GM19099 (cell line): ENCODE measurements around the gene EPM2A.

Source experiments
- POLR2A ChIP-seq: IDR thresholded peaks from 3 replicates; pipeline ENCODE4 v1.6.1; 2011; ENCODE audit warnings: low read depth; ENCODE audit not compliant: insufficient read length; ENCODE audit errors: extremely low read depth

Gene EPM2A

GRCh38 chr6:145733810-145734209 lies 1.5 kb downstream of the EPM2A start:
- TF ChIP-seq POLR2A: no peak

DNA sequence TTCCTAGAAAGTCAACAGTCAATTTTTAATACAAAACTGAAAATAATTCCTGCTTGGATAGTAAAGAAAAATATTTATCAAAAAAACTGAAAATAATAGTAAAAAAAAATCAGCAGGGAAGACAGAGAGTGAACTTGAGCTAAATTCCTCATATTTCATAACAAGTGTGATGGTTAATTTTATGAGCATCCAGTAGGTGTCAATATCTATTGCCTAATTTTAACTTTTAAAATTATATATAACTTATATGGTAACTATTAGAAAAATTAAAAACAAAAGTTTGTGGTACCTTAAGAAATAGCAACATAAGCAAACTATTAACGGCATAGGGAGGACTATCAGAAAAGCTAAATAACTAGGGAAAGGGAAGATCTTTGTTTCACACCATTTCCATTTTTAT lies 2.1 kb downstream of the EPM2A start:
- TF ChIP-seq POLR2A: no peak

DNA sequence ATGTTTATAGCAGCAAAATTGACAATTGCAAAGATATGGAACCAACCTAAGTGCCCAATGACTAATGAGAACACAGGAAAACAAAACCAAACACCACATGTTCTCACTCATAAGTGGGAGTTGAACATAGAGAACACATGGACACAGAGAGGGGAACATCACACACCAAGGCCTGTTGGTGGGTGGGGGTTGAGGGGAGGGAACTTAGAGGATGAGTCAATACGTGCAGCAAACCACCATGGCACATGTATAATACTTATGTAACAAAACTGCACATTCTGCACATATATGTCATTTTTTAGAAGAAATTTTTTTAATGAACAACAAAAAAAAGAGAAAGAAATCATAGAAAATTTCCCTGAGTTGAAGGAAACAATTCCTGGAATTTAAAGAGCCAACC lies 3.9 kb downstream of the EPM2A start:
- no peak for TF ChIP-seq POLR2A

DNA sequence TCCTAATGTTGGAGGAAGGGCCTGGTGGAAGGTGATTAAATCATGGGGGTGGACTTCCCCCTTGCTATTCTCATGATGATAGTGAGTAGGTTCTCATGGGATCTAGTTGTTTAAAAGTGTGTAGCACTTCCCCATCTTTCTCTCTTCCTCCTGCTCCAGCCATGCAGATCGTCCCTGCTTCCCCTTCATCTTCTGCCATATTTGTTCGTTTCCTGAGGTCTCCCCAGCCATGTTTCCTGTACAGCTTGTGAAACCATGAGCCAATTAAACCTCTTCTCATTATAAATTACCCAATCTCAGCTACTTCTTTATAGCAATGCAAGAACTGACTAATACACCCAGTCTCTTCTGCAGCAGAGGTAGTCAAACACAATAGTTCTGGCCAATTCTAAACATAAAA lies 5.4 kb downstream of the EPM2A start:
- TF ChIP-seq POLR2A: no peak

- no peak for TF ChIP-seq POLR2A
These were observed 6.6 kb downstream of the EPM2A start for GRCh38 chr6:145728444-145729385.

- TF ChIP-seq POLR2A: no peak
These were observed 7.4 kb downstream of the EPM2A start for GRCh38 chr6:145727817-145728388.

DNA sequence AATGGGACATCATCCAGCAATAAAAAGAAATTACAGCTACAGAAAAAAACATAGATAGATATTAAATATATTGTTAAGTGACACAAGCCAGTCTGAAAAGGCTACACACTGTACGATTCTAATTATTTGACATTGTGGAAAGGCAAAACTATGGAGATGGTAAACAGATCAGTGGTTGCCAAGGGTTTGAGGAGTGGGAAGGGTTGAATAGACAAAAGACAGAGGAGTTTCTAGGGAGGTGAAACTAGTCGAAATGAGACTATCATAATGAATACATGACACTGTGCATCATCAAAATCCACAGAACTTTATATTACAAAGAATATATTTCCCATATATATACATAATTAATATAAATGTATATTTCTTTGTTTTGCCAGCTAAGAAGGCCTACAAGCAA lies 9.8 kb downstream of the EPM2A start:
- no peak for TF ChIP-seq POLR2A

- TF ChIP-seq POLR2A: no peak
These were observed 11.7 kb downstream of the EPM2A start for GRCh38 chr6:145723646-145724045.

GRCh38 chr6:145722190-145722589 lies 13.1 kb downstream of the EPM2A start:
- no peak for TF ChIP-seq POLR2A

- TF ChIP-seq POLR2A: no peak
These were observed 14.2 kb downstream of the EPM2A start for GRCh38 chr6:145721144-145721543.

DNA sequence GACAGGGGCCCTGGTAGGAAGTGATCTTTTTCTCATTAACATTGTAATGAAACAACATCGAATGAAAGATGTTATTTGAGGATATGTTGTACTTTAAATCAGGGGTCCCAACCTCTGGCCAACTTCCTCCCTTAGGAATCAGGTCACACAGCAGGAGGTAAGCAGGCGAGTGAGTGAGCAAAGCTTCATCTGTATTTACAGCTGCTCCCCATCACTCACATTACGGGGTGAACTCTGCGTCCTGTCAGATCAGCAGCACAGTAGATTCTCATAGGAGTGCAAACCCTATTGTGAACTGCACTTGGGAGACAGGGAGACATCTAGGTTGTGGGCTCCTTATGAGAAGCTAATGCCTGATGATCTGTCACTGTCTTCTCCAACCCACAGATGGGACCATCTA lies 19.9 kb downstream of the EPM2A start:
- TF ChIP-seq POLR2A: no peak

- no peak for TF ChIP-seq POLR2A
These were observed 20.6 kb downstream of the EPM2A start for GRCh38 chr6:145714731-145715130.

DNA sequence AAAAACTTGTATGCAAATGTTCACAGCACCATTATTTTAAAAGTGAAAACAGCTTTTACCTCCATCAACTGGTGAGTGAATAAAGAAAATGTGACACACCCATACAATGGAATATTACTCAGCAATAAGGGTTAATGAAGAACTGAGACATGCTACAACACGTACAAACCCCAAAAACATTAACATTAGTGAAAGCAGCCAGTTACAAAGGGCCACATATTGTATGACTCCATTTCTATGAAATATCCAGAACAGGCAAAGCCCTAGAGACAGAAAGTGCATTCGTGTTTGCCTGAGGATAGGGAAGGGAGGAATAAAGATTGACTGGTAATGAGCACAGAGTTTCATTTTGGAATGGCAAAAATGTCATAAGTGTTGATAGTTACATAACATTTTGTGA lies 21.5 kb downstream of the EPM2A start:
- TF ChIP-seq POLR2A: no peak

GRCh38 chr6:145711372-145711771 lies 23.9 kb downstream of the EPM2A start:
- no peak for TF ChIP-seq POLR2A

GRCh38 chr6:145707397-145707796 lies 27.9 kb downstream of the EPM2A start:
- no peak for TF ChIP-seq POLR2A

GRCh38 chr6:145705561-145705960 lies 29.8 kb downstream of the EPM2A start:
- no peak for TF ChIP-seq POLR2A
